Endothelial cell (in vitro differentiated cells): ENCODE data around the gene MAP2K5. TPM values are rescaled to one million over a fixed set of nuclear protein-coding genes. Genes with fewer than 3 reads are reported as not detected.
"Not testable (repeated sequence)": the region's sequence is repeated elsewhere in the genome, so short reads cannot be mapped to it uniquely, and the experiment has no call there.

Experiments
- DNase-seq: peaks from one replicate; pipeline ENCODE4 v3.0.0; 2021; ENCODE audit warnings: low spot score
- H3K27ac Mint-ChIP-seq: one replicate; pipeline ENCODE4 v1.8.0; 2021; ENCODE audit warnings: mixed read lengths, inconsistent platforms; ENCODE audit not compliant: unreplicated experiment
- H3K27me3 Mint-ChIP-seq: one replicate; pipeline ENCODE4 v1.8.0; 2021; ENCODE audit warnings: mild to moderate bottlenecking, moderate library complexity, mixed read lengths, inconsistent platforms; ENCODE audit not compliant: unreplicated experiment
- H3K36me3 Mint-ChIP-seq: one replicate; pipeline ENCODE4 v1.8.0; 2021; ENCODE audit warnings: mild to moderate bottlenecking, low read depth, mixed read lengths, inconsistent platforms; ENCODE audit not compliant: unreplicated experiment
- H3K4me1 Mint-ChIP-seq: one replicate; pipeline ENCODE4 v1.8.0; 2021; ENCODE audit warnings: mild to moderate bottlenecking, mixed read lengths, inconsistent platforms; ENCODE audit not compliant: unreplicated experiment
- H3K4me3 Mint-ChIP-seq: one replicate; pipeline ENCODE4 v1.8.0; 2021; ENCODE audit warnings: mild to moderate bottlenecking, mixed read lengths, inconsistent platforms; ENCODE audit not compliant: unreplicated experiment
- H3K9me3 Mint-ChIP-seq: one replicate; pipeline ENCODE4 v1.8.0; 2021; ENCODE audit warnings: mixed read lengths, inconsistent platforms; ENCODE audit not compliant: unreplicated experiment
- total RNA-seq: library from RNA; stranded (reverse); fragmentation: NEBNext Ultra II Directional; extraction: Animal tissue kit (Norgen Biotek cat#: 25700); gene quantifications from one replicate; pipeline ENCODE4 v1.2.1, GENCODE V29; 2021; ENCODE audit not compliant: unreplicated experiment
- TF ChIP-seq, protein P1 (sequence below): fragments of 200-600 bp; sonication (generic); IDR thresholded peaks from one replicate; pipeline ENCODE4 v1.5.0; 2021; ENCODE audit warnings: antibody characterized with exemption; ENCODE audit not compliant: unreplicated experiment

MAP2K5 gene
- total RNA-seq, 1 donor from 2014 or later = 22.2 TPM

DNA sequence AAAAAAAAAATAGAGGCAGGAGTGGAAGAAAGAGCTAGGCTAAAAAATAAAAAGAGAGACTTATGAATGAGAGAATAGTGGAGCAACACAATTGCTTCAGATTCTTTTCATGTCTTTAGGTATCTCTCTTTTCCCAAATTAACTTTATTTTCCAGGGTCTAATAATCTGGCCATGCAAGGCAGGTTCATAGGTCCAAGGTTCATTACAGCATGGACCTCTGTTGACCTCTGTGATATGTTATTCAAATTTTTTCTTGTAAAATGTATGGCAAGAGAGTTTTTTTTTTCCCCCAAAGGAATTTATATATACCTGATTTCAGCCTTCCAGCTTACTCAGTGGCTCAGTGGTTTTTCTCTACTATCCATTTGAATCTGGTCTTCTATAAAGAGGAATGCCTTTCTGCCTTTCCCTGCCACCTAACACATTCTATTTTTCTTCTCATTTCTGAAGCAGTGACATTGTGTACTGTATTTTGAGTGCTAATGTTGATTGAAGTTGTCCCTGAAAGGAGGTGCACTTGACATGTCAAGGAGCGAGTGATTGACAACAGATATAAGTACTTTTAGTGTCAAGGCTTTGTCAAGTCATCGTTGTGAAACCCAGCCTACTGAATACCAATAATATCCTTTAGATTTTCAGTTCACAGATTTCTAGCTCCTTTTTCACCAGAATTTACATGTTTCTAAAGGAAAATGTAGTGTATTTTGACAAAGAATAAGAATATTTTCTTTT is 118.5 kb downstream of the MAP2K5 start:
- TF ChIP-seq, protein P1, sequence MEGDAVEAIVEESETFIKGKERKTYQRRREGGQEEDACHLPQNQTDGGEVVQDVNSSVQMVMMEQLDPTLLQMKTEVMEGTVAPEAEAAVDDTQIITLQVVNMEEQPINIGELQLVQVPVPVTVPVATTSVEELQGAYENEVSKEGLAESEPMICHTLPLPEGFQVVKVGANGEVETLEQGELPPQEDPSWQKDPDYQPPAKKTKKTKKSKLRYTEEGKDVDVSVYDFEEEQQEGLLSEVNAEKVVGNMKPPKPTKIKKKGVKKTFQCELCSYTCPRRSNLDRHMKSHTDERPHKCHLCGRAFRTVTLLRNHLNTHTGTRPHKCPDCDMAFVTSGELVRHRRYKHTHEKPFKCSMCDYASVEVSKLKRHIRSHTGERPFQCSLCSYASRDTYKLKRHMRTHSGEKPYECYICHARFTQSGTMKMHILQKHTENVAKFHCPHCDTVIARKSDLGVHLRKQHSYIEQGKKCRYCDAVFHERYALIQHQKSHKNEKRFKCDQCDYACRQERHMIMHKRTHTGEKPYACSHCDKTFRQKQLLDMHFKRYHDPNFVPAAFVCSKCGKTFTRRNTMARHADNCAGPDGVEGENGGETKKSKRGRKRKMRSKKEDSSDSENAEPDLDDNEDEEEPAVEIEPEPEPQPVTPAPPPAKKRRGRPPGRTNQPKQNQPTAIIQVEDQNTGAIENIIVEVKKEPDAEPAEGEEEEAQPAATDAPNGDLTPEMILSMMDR = no peak

DNA sequence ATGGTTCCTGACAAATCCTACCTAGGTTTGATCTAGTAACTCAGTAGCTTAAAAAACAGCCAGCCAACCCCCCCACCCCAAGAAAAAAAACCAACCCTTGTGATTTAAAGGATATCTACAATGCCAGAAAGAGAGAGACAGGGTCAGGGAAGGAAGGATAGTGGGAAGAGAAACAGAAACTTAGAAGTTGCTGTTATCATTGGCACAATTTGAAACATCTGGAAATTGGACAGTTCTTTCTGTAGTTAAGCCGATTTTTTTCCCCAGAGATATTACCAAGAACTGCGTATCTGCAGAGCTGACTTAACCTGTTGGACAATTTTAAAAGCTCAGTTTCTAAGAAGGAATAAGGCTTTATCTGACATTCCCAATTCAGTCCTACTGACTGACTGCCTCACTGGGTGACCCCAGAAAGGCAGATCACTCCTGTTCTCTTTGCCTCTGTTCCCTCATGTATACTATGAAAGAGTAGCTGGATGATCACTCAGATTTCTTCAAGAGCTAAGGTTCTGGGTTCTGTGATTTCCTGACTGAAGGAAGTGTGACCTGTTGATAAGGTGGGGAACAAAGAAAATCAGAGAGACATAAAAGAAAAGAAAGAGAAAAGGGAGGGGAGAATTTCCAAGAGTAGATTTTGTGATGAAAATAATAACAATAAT is 128.3 kb downstream of the MAP2K5 start:
- Mint-ChIP-seq H3K9me3 (no peaks in the 10 kb centered on the region), H3K27ac (no peak overlapping the region), H3K4me3 (no peak overlapping the region), H3K4me1 (no peaks in the 10 kb centered on the region), H3K27me3 (no peaks in the 10 kb centered on the region), H3K36me3 (no peaks in the 10 kb centered on the region)
- DNase-seq = no peak
- TF ChIP-seq, protein P1 = no peak

More for the DNA sequence above, 118.5 kb downstream of the MAP2K5 start:
- H3K27me3 Mint-ChIP-seq = no peaks in the 10 kb centered on the region
- no peak for DNase-seq
- no peak overlapping the region for H3K27ac Mint-ChIP-seq
- peaks cover under 1% of the 10 kb centered on the region for H3K9me3 Mint-ChIP-seq
- no peaks in the 10 kb centered on the region for H3K4me1 Mint-ChIP-seq
- H3K36me3 Mint-ChIP-seq = peaks cover under 1% of the 10 kb centered on the region
- no peak overlapping the region for H3K4me3 Mint-ChIP-seq

DNA sequence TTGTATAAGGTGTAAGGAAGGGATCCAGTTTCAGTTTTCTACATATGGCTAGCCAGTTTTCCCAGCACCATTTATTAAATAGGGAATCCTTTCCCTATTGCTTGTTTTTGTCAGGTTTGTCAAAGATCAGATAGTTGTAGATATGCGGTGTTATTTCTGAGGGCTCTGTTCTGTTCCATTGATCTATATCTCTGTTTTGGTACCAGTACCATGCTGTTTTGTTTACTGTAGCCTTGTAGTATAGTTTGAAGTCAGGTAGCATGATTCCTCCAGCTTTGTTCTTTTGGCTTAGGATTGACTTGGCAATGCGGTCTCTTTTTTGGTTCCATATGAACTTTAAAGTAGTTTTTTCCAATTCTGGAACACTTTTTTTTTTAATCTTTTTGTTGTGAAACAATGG is 130.3 kb downstream of the MAP2K5 start:
- H3K27me3 Mint-ChIP-seq, H3K4me3 Mint-ChIP-seq, H3K36me3 Mint-ChIP-seq, H3K9me3 Mint-ChIP-seq, DNase-seq, H3K27ac Mint-ChIP-seq, H3K4me1 Mint-ChIP-seq: not testable (repeated sequence)

DNA sequence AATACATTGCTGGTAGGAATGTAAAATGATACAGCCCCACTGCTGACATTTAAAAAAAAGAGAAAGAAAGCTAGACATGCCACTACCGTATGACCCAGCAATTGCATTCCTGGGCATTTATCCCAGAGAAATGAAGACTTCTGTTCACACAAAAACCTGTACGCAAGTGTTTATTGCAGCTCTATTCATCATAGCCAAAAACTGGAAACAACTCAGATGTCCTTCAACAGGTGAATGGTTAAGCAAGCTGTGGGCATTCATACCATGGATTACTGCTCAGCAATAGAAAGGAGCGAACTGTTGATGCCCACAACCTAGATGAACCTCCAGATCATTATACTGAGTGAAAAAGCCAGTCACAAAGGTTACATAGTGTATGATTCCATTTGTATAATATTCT is 132.5 kb downstream of the MAP2K5 start:
- H3K36me3 Mint-ChIP-seq = no peaks in the 10 kb centered on the region
- no peak overlapping the region for H3K27ac Mint-ChIP-seq
- TF ChIP-seq, protein P1 = no peak
- no peak for DNase-seq
- H3K9me3 Mint-ChIP-seq = no peaks in the 10 kb centered on the region
- H3K27me3 Mint-ChIP-seq = no peaks in the 10 kb centered on the region
- H3K4me3 Mint-ChIP-seq = no peak overlapping the region
- no peaks in the 10 kb centered on the region for H3K4me1 Mint-ChIP-seq

DNA sequence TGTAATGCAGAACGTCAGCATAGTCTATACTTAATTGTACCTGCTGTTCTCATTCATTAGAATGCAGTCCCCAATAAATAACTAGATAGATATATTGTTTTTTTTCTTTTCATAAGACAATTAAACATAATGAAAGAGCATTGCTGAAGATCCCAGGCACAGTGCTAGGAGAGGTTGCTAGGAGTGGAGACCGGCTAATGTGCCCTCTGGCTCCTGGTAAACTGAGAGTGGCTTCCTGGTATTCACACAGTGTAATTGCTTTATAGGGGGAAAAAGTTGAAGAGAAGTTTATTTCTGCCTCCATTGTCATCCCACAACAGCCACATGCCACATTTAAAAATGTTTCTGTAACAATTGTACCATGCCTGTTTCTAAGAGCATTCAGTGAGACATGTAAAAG is 135.6 kb downstream of the MAP2K5 start:
- Mint-ChIP-seq H3K27me3 (no peaks in the 10 kb centered on the region), H3K36me3 (peaks cover 6% of the 10 kb centered on the region), H3K27ac (no peak overlapping the region), H3K4me3 (no peak overlapping the region), H3K4me1 (no peaks in the 10 kb centered on the region), H3K9me3 (no peaks in the 10 kb centered on the region)
- TF ChIP-seq, protein P1 = no peak
- no peak for DNase-seq
